ENCODE measurements around the gene GVQW3. TPM values are rescaled to one million over a fixed set of nuclear protein-coding genes. Genes with fewer than 3 reads are reported as not detected.

Gene GVQW3
- total and polyA plus RNA-seq, 9 donors = 2.1 to 6.0 (median 3.4) TPM

DNA sequence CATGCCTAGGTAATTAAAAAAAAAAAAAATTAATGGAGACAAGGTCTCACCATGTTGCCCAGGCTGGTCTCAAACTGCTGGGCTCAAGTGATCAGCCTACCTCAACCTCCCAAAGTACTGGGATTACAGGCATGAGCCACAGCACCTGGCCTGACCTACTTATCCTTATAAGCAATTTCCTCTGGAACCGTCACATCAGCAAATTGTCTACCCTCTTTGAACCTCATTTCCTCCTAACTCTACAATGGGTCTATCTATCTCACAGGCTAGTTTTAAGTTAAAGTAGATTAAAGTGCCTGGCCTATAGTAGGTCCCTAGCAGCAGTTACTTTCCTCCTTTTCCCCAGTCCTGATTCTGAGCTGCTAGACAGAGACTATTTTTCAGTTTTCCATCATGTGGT, 43.7 kb upstream of the GVQW3 start:
- Histone ChIP-seq H3K36me3 (no peaks in the 10 kb centered on the region), H3K4me1 (ENCODE audit: insufficient read depth) (no peaks in the 10 kb centered on the region), H3K27me3 (no peaks in the 10 kb centered on the region), H3K9me3 (no peaks in the 10 kb centered on the region), H3K27ac (no peak overlapping the region), H3K4me3 (no peak overlapping the region)
- 87 to 96% (median 89%) methylated on average over 1 of the region's 1 CpG for WGBS, 3 donors
- no peak for DNase-seq
- intact Hi-C loops (cut with DNase I) = no loop called here
- TF ChIP-seq POLR2A (IDR thresholded peaks at IDR 0.05) = no peak

DNA sequence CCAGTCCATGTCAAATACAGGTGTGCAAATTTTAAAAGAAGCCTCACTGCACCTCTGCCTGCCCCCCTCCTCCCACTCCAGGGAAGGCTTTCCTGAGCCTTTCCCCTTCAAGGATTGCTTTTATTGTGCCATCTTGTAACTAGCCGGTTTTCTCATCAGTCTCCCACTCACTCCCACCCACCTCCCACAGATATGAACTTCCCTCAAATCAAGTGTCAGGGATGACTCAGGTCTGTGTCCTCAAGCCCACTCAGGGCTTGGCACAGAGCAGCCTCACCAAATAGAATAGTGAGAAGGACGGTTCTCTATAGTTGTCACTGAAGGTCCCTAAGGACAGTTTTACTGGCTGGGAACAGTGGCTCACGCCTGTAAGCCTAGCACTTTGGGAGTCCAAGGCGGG, 43.2 kb upstream of the GVQW3 start:
- TF ChIP-seq POLR2A (IDR thresholded peaks at IDR 0.05) (no peak), CTCF (IDR thresholded peaks at IDR 0.05) (no peak), EP300 (IDR thresholded peaks at IDR 0.05) (no peak)
- intact Hi-C loops (cut with DNase I) = no loop called here
- H3K27ac ChIP-seq = no peak overlapping the region

DNA sequence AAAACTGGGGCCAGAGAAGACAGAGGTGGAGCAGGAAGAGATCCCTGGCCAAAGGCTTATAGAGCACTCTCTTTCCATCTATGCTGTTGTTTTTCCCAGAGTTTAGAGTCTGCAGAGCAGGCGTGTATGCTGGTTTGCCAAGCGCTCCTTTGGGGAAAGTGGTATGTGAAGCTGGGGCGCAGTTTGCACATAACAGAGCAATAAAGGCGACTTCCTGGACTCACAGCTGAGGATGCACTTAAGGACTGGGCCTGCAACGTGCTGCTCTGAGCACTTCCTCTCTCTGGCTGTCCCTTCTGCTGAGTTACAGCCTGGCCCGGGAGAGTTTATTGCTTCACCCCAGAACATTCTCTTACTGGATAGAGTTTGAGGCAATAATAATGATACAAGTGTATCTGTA, 41.9 kb upstream of the GVQW3 start:
- intact Hi-C loops (cut with DNase I) = no loop called here
- TF ChIP-seq POLR2A (IDR thresholded peaks at IDR 0.05) (no peak), CTCF (IDR thresholded peaks at IDR 0.05) (no peak)

More for the DNA sequence above, 43.2 kb upstream of the GVQW3 start:
- Histone ChIP-seq H3K4me1 (ENCODE audit: insufficient read depth) (no peaks in the 10 kb centered on the region), H3K36me3 (no peaks in the 10 kb centered on the region), H3K27me3 (no peaks in the 10 kb centered on the region), H3K9me3 (no peaks in the 10 kb centered on the region), H3K4me3 (no peak overlapping the region)
- WGBS, 3 donors = 62 to 67% (median 66%) methylated on average over 4 of the region's 4 CpGs
- no peak for DNase-seq

DNA sequence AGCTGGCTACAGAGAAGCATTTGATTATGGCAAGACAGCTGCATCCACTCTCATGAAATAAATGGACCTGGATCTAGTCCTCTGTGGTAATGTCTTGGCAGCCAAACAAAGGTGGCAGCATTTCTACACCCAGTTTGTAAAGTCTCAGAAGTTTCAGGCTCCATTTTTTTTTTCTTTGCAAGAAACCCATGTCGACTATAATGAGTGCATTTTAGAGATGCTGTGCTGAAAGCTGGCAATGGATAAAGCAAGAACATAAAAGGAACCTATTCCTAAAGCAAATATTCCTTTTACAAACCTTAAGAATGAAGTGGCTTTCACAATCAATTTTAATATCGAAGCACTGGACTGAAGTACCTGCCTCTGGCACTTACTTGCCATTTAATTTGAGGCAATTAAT, 33.7 kb upstream of the GVQW3 start:
- H3K4me3 ChIP-seq = no peak overlapping the region
- WGBS, 3 donors = 23 to 32% (median 27%) methylated on average over 2 of the region's 2 CpGs
- TF ChIP-seq POLR2A (IDR thresholded peaks at IDR 0.05) = no peak
- no peaks in the 10 kb centered on the region for H3K9me3 ChIP-seq
- intact Hi-C loops (cut with DNase I) = no loop called here
- no peaks in the 10 kb centered on the region for H3K4me1 ChIP-seq (ENCODE audit: insufficient read depth)
- no peaks in the 10 kb centered on the region for H3K27me3 ChIP-seq
- H3K27ac ChIP-seq = no peak overlapping the region
- no peaks in the 10 kb centered on the region for H3K36me3 ChIP-seq
- DNase-seq = no peak

More for the DNA sequence above, 41.9 kb upstream of the GVQW3 start:
- DNase-seq = no peak
- H3K9me3 ChIP-seq = no peaks in the 10 kb centered on the region
- no peak overlapping the region for H3K4me3 ChIP-seq
- WGBS, 3 donors = 43 to 58% (median 46%) methylated on average over 6 of the region's 6 CpGs
- no peak overlapping the region for H3K27ac ChIP-seq
- no peaks in the 10 kb centered on the region for H3K27me3 ChIP-seq
- no peaks in the 10 kb centered on the region for H3K36me3 ChIP-seq
- no peaks in the 10 kb centered on the region for H3K4me1 ChIP-seq (ENCODE audit: insufficient read depth)

- WGBS, 3 donors = 86 to 91% (median 87%) methylated on average over 3 of the region's 3 CpGs
- intact Hi-C loops (cut with DNase I) = no loop called here
These were observed 32.8 kb upstream of the GVQW3 start for GRCh38 chr11:76348348-76348747.

More at GRCh38 chr11:76348348-76348747, 32.8 kb upstream of the GVQW3 start:
- TF ChIP-seq CTCF (IDR thresholded peaks at IDR 0.05) = no peak
- no peak for TF ChIP-seq POLR2A (IDR thresholded peaks at IDR 0.05)
- TF ChIP-seq EP300 (IDR thresholded peaks at IDR 0.05) = no peak
- Histone ChIP-seq H3K36me3 (no peaks in the 10 kb centered on the region), H3K4me1 (ENCODE audit: insufficient read depth) (no peaks in the 10 kb centered on the region), H3K27ac (no peak overlapping the region), H3K9me3 (no peaks in the 10 kb centered on the region), H3K27me3 (no peaks in the 10 kb centered on the region), H3K4me3 (no peak overlapping the region)
- no peak for DNase-seq

Measured in ovary (tissue), 9 donors.